GM18861 (cell line): ENCODE data around the gene PPY.
"Not testable (repeated sequence)": the region's sequence is repeated elsewhere in the genome, so short reads cannot be mapped to it uniquely, and the experiment has no call there.

Source experiments
- ATAC-seq: cut with Tn5 transposase; IDR thresholded peaks from one replicate; pipeline ENCODE4 v1.9.1; 2021; ENCODE audit not compliant: unreplicated experiment

Gene PPY

GRCh38 chr17:43932923-43933322, 9.4 kb downstream of the PPY start:
- no peak for ATAC-seq

GRCh38 chr17:43932357-43932756, 9.9 kb downstream of the PPY start:
- ATAC-seq, result no peak

GRCh38 chr17:43931062-43931571, 11.2 kb downstream of the PPY start:
- peak; percentile 54 for ATAC-seq

- ATAC-seq, result no peak
Measured at GRCh38 chr17:43928609-43929008, 13.7 kb downstream of the PPY start.

GRCh38 chr17:43927929-43928328, 14.3 kb downstream of the PPY start:
- not testable (repeated sequence) for ATAC-seq

GRCh38 chr17:43927060-43927864, 15.0 kb downstream of the PPY start:
- no peak for ATAC-seq

- no peak for ATAC-seq
Measured at GRCh38 chr17:43924558-43924957, 17.7 kb downstream of the PPY start.

- no peak for ATAC-seq
Measured at GRCh38 chr17:43920500-43921095, 21.7 kb downstream of the PPY start.

- ATAC-seq, result no peak
Measured at GRCh38 chr17:43918026-43918389, 24.3 kb downstream of the PPY start.

- no peak for ATAC-seq
Measured at GRCh38 chr17:43917348-43918025, 24.8 kb downstream of the PPY start.

GRCh38 chr17:43917016-43917347, 25.3 kb downstream of the PPY start:
- no peak for ATAC-seq

GRCh38 chr17:43916385-43916784, 25.9 kb downstream of the PPY start:
- no peak for ATAC-seq

GRCh38 chr17:43915559-43915958, 26.7 kb downstream of the PPY start:
- no peak for ATAC-seq

GRCh38 chr17:43914451-43914850, 27.8 kb downstream of the PPY start:
- ATAC-seq, result no peak

- ATAC-seq, result no peak
Measured at GRCh38 chr17:43913584-43913983, 28.7 kb downstream of the PPY start.

GRCh38 chr17:43912635-43913304, 29.5 kb downstream of the PPY start:
- ATAC-seq, result no peak

GRCh38 chr17:43911904-43912303, 30.4 kb downstream of the PPY start:
- no peak for ATAC-seq

- no peak for ATAC-seq
Measured at GRCh38 chr17:43909537-43910231, 32.6 kb downstream of the PPY start.

- ATAC-seq, result no peak
Measured at GRCh38 chr17:43907998-43908721, 34.1 kb downstream of the PPY start.

GRCh38 chr17:43907425-43907981, 34.8 kb downstream of the PPY start, which contains the start of gene MPP2:
MPP2 (minus strand) TSS chr17:43907536; CDS start chr17:43904460, 3,076 bp downstream.
- no peak for ATAC-seq
